NOMO-1 treated with dmso at 0.1 percent for 144 hours (cell line): ENCODE data around the gene SEPTIN2.
"Not testable (repeated sequence)": the region's sequence is repeated elsewhere in the genome, so short reads cannot be mapped to it uniquely, and the experiment has no call there.

Experiments used
- DNase-seq: peaks from one replicate; lab custom pipeline; 2025; ENCODE audit not compliant: unreplicated experiment; lab: John Stamatoyannopoulos, UW

The SEPTIN2 gene

DNA sequence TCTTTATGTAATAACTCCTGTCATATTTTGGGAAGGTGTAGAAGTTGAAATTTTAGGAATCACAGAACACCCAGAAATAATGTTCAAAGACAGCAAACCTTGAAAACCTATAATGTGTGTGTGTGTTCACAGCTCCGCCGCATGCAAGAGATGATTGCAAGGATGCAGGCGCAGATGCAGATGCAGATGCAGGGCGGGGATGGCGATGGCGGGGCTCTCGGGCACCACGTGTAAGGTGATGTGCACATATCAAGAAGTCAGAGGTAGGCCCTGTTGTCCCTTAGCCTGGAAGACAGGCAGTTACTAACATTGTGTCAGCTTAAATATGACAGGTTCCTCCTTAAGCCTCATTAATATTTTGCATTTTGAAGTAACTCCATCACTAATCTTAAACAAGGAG, 34.2 kb downstream of the SEPTIN2 start:
- no peak for DNase-seq

DNA sequence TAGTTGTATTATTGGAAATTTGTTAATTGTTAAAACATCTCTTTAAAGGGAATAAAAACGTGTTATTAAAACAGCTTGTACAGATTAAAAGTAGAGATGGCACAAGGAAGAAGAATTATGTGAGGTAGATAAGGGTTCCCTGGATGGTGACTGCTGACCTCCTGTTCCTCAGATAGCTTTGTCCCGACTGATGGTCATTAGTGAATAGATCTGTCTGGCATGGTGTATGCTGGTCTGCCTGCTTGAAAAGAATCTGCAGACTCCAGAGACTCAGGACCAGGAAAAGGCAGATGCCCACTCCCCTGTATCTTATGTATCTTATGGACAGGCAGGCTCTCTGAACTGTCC, 34.8 kb downstream of the SEPTIN2 start:
- no peak for DNase-seq

DNA sequence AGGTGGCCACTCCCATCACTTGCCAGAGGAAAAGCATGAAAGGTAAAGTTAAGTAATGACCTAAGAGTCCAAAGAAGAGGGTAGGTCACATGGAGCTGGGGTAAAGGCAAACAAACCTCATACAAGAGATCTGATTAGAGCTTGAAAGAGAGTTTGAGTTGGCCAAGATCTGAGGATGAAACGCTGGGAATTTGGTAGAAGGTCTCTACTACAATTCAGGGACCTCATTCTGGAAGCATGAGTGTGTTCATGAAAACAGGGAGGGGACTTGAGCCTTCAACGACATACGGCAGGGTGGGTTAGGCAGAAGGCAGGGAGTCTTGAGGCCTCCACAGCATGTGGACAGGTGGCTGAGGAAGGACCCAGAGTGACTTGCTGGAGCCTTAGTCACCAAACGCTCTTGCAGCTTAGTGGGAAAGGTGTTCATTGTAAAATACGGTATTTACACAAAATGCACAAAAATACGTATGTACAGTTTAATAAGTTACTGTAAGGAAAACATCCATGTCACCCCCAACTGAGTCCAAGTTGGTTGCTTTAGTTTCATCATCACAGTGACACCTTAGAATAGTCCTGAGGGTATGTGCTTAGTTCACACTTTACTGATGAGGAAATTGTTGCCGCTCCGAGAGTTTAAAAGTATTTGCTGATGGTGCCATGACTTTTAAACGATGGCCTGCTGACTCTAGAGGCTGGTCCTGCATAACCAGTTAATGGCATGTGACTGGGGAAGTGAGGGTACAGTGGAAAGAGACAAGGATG, 35.3 kb downstream of the SEPTIN2 start:
- no peak for DNase-seq

DNA sequence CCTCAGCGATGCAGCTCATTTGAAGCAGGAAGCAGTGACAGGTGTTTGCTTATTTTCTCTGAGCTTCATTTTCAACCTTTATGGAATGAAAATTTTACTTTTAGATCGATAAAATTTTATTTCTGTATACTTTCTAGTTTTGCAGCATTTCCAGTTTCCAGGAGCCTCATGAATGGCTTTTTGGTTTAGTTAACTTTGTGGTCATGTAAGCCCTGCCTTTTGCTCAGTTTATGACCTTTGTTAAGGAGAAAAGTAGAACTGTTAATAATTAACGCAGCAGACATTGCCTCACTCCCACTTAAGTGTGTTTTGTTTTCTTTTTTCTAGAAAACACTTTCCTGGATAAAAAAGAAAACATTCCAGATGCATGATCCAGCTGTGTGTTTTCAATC, 35.9 kb downstream of the SEPTIN2 start:
- no peak for DNase-seq

DNA sequence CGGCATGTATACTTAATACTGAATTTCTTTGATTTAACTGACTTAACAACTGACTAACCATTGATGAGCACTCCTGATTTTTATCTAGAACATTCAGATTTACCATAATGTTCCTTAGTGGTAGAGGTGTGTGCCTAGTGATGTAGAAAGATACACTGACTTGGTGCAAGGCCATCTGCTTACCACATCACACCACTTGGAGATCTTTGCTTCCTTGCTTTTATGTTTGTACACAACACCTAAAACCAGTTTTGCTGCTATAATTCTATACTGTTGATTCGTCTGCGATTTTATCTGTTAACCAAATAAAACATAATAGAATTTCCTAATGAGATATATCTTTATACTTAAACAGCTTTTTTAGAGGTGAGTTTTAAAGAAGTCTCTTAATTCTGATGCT, 36.5 kb downstream of the SEPTIN2 start:
- DNase-seq: no peak

DNA sequence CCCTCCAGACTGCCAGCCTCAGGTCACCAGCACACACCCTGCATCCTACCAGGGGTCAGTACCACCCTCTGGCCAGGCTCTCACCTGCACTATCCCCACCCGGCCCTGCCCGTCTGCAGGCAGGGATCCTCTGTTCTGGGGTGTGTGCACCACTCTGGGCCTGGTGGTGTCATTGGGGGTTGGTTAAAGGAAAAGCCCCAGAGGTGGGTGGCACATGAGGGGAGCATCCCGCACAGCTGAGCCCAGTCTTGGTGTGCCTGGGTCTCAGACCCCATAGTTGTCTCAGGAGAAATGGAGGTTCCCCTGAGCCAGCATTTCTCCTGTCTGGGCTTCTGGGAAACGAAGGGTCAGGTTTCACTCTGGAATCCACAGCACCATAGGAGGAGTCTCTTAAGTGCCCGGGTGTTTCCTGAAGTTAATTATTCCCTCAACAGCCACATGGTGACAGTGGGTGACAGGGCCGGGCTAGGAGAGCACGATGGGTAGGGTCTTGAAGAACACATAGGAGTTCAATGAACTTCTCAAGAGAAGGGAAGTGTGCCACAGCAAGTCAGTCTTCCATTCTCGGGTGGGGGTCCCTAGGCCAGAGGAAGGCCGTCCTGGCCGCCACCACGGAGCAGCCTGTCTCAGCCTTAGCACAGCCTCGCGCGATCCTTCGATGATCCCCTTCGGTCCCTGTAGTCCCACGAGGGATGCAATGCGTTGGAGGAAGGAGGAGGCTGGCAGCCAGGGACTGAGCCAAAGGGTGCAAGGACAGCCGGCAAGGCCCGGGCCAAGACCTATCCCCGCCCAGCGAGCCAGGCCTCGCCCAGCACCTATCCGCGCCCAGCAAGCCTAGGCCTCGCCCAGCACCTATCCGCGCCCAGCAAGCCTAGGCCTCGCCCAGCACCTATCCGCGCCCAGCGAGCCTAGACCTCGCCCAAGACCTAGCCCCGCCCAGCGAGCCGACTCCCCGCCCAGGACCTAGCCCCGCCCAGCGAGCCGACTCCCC, 39.2 kb downstream of the SEPTIN2 start:
- DNase-seq: peak; percentile 18

DNA sequence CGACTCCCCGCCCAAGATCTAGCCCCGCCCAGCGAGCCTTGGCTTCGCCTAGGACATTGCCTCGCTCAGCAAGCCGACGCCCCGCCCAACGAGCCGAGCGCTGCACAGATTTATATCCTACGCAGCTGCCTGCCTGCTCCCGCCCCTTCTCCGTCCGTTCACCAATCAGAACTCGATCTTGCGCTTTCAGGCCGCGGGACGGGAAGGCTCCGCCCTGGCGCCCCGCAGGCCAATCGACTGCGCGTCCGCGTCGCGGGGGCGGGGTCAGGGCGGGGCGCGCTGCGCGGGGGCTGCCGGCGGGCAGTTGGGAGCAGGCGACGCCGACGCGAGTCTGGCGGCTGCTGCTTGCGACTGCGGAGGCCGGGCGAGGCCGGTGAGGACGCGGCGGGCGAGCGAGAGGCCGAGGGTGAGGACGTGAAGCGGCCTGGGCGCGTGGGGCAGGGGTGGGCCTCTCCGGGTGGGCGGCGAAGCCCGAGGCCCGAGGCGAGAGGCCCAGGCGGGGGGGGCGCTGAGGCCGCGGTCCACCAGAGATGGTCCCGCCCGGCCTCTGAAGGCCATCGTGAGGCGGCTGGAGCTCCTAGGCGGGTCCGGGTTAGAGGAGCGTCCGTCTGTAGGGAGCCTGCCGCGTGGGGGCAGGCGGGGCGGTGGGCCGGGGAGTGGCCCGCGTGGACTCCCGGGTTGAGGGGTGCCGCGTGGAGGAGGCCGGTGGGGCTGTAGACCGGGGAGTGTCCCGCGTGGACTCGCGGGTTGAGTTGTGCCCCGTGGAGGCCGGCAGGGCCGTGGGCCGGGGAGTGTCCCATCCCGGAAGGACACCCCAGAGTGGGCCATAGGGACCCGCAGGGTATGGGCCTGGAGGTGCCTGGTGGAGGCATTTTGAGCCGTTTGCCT, 40.5 kb downstream of the SEPTIN2 start, which contains the start of gene FARP2:
Gene FARP2, plus strand, starts transcription at position 303 of the 888 bp plus-strand sequence. CDS start 16,823 bp downstream, outside the sequence.
- peak; percentile 98 for DNase-seq

DNA sequence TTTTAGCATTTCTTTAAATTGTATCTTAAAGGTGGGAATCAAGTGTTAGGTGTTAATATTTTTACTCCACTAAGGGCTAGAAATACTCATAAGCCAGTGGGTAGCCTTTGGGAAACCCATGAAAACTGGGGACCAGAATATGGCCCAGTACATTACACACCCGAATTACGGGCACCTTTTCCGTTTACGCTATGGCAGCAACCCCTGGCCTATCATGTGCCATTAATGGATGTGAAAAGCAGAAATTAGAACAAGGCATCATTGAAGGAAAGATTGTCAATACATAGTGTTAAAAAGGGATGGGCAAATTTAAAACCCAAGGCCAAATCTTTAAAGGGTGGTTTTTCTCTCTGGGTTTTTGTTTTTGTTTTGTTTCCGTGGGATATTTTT, 41.1 kb downstream of the SEPTIN2 start:
- no peak for DNase-seq

DNA sequence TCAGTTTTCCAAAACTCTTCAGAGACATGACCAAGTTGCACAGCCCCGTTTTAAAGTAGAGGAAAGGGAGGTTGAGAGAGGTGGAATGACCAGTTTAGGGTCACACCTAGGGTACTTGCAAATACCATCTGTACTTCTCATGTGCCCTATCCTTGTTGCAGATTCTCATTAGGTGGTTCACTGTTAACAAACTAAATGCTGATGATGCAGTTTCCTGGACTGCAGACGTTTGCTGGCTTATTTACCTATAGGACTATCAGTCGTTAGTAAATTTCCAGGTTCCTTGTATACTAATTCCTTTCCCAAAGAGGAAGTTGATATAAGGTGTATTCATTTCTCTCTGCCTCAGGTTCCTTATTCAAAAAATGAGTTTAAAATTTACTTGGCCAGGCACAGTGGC, 41.8 kb downstream of the SEPTIN2 start:
- DNase-seq: no peak

DNA sequence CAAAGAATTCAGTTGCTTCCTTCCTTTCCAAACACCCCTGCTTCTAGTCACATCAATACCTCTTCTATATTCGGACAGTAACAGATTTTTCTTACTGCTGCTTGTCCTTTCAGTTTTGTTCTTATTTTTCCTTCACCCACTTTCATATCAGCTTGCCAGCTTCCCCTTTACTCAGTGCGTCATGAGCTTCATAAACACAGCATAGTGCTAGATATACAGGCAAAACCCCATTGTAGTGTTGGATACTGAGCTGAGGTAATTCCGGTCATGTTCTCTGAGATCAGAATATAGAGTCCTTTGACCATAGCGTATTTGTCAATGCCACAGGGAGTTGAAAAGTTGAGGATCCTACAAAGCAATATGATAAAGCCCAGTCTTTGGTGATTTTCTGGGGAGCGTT, 42.7 kb downstream of the SEPTIN2 start:
- DNase-seq: peak; percentile 48

DNA sequence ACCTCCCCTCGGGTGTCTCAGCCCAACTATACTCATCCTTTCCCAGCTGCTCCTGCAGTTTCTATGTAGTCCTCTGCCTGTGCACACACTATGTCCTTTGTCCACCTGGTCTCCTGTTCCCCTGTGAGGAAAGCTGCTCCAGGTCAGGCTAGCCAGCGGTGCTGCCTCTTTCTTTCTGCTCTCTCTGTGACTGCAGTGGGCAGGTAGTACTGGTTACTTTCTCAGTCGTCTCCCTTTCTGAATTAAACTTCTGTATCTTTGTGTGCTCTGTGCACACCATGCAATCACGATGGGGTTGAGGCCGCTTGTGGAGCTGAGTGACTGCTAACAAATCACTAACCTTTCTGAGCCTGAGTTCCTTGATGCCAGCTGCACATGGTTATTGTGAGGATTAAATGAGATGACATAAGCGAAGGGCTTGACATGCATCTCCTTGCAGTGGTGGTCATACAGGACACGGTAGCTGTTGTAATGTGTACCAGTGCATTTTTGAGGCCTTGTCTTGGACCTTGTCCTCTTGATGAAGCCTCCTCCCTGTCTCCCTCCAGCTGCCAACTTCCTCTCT, 43.8 kb downstream of the SEPTIN2 start:
- no peak for DNase-seq

DNA sequence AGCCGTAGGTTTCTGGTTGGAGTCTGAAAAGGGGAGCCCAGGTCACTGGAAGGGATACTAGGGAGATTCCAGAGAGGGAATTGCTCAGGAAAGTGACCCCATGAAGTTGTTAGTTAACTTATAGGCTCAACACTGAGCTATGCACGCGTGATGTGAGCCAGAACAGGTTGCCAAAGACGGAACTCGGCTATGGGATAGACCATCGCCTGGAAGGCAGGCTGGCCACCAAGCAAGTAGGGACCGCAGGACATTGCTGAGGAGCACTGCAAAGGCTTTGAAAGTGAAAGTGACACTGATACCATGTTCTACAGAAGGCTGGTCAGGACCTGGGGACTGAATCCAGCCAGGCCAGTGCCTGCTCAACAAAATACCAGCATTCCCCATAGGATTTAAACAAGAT, 47.7 kb downstream of the SEPTIN2 start:
- DNase-seq: no peak

DNA sequence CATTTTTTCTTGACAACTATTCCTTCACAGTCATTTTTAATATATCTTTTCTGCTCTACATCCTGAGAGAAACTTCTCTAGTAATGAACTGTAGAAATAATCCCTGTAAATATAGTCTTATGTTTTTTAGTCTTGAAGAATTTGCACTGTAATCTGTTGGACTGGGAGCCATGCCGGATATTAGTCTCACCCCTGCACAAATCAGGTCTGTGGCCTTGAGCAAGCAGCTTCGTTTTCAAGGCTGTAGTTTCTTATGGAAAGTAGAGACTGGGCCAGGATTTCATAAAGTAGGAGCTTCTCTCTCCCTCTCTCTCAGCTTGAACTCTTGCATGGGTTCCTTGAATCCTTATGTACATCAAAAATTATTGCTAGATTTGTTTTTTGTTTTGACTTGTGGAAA, 49.1 kb downstream of the SEPTIN2 start:
- DNase-seq: no peak

DNA sequence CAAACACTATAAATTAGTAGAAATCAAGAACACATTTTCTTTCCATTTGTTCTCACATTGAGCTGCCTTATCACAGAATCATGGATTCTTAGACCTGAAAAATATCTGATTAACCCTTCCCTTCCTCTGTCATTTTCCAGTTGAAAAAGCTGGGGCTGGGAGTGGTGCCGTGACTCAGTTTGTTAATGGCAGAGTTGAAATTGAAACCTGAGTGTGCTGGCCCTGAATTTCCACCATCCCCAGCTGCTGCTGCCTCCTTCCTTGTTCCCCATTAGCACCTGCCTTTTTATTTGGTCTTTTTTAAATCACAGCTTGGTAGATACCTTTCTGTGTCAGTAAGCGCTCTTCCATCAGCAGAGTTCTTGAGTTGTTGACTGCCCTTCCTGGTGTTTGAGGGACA, 51.0 kb downstream of the SEPTIN2 start:
- no peak for DNase-seq

DNA sequence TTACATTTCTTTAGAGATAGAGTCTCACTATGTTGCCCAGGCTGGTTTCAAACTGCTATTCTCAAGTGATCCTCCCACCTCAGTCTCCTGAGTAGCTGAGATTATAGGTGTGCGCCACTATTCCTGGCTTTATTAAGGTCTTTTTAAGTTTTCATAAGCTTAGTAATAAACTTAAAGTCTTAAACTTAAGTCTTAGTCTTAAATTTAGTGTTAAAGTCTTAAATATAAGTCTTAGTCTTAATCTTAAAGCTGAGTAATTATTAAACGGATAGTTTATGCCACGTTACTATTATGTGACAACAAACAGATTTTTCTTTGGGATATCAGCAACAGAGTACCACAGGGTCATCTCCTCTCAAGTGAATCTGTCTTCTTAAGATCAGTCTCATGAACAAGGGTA, 52.9 kb downstream of the SEPTIN2 start:
- DNase-seq: no peak

DNA sequence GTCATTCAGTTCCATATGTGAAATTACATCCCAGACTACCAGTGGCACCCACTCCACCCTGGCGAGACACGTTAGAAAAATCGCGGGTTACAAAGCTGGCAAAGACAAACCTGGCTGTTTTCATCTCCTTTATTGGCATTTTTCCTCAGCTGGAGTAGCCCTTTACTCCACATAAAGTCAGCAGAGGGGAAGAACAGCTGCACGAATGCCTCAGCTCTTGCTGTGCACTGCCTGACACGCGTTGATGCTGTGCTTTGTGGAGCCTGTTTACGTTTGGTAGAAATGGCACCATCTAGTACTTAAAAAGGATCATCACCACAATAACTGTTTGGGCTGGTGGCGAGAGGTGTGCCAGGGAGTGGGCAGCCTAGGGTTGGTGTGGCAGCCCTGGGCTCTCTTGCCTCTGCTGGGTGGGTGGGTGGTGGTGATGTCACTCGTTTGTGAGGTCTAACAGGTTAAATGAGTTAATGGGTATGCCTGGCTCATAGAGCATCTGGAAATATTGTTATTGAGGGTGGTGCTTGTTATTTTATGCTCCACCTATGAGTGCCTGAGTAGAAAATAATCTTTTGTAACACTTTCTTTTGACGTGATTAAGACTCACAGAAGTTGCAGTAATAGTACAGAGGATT, 56.8 kb downstream of the SEPTIN2 start:
- no peak for DNase-seq

DNA sequence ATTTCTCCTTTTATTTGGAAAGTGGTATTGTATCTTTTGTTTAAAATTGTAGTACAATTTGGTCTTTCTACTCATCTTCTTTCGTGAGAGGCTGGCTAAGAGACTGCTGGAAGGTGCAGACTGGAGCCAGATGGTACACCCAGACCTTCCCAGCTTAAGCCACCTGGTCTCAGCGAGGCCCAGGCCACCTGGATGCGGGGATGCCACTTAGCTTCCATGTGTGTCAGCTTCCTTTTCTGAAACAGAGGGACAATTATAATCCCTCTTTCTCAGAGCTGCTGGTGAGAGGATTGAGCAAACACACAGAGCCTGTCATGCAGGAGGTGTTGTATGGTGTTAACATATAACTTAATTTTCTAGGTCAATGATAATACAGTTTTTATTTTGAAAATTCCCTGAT, 57.7 kb downstream of the SEPTIN2 start:
- DNase-seq: no peak

DNA sequence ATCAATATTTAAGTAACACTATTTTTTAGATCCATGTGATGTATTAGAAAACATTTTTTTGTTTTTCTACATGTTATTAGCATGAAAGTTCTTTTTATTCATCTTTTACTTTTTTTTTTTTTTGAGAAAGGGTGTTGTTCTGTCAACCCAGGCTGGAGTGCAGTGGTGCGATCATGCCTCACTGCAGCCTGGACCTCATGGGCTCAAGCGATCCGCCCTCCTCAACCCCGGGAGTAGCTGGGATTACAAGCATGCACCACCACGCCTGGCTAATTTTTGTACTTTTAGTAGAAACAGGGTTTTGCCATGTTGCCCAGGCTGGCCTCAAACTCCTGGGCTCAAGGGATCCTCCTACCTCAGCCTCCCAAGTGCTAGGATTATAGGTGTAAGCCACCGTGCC, 58.2 kb downstream of the SEPTIN2 start:
- not testable (repeated sequence) for DNase-seq

DNA sequence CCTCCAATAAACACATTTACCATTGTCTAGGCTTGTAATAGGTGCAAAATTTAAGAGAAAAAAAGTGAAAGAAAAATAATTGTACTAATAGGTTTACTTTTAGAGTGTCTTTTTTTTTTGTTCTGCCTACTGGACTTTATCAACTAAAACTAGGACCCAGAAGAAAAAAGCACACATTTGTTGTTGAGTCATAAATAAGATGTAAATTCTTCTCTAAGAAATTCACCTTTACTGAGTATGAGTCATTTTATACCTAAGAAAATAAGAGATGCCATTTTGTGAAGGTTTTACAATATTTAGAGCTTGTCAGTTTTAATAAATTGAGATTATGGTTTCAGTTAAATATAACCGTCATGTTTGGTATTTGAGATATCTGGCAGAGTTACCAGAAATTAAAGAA, 59.6 kb downstream of the SEPTIN2 start:
- DNase-seq: no peak

DNA sequence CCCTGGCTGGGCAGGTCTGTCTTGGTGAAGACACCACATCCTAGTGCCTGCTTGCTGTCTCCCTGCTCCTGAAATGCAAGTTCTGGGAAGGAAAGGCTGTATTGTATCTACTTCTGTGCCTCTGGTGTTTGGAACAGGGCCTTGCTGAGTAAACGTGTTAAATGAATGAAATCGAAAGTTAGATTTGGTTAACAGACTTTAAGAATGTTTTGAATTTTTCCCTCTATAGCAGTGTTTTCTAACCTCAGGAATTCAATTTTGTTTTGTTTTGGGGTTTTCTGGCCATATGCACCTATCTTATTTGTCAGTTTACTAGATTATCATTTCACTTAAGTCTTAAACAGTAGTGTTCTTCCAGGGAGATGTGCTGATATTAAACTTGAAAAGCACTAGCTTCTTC, 61.1 kb downstream of the SEPTIN2 start:
- no peak for DNase-seq
